ENCODE measurements around the gene UTS2B. TPM values are rescaled to one million over a fixed set of nuclear protein-coding genes. Genes with fewer than 3 reads are reported as not detected.
A peak's percentile ranks its signal among the peaks of the same experiment; 100 is the strongest.

UTS2B gene
- total and polyA plus RNA-seq, 2 of the 13 experiments (the other 11 are each of a cell fraction or from before 2014, with no cell fraction given), result 0.03 to 0.46 TPM

DNA sequence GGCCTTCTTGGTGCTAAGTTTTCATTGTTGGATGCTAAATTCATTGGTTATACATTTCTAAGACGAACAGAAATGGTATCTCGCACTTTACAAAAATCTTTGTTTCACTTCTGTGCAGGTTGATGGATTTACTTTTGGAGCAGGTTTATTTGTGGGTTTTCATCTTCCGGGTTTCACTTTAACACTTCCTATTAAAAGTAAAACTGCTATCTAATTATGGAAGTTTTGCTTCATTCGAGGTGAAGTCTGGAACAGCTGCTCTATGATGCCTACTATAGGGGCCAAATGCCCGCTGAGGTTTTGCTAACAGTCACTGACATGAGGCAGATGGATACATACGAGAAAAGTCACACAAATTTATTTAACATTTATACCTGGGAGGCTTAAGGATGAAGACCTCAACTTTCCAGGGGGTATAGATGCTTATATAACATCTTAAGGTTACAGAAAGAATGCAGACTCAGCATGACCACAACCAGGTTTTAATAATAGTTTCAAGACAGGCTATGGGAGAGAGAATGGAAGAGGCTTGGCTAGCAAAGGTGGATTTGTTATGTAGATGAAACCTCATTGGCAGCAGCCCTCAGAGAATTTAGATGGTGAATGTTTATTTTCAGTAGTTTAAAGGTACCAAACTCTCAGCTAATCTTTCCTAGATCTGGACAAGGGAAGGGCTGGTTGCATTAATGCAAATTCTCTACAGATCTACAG, 77.1 kb downstream of the UTS2B start:
- Histone ChIP-seq H3K27ac (ENCODE audit: extremely low read length, insufficient read depth, low read length) (no peak overlapping the region), H3K4me1 (ENCODE audit: insufficient read depth, low read length) (no peaks in the 10 kb centered on the region), H3K9me3 (ENCODE audit: low read length) (no peaks in the 10 kb centered on the region), H3K4me2 (ENCODE audit: low read depth, low read length) (no peak overlapping the region), H3K4me3 (replicated peaks in 1 of 3; ENCODE audit: insufficient read depth in 1 of 3, low read depth in 2 of 3, low read length in 3 of 3) (no peak overlapping the region), H2AFZ (ENCODE audit: low read length) (no peak overlapping the region), H3K36me3 (replicated peaks in 1 of 2; ENCODE audit: control insufficient read depth in 1 of 2, insufficient read depth in 2 of 2, low read length in 2 of 2) (no peaks in the 10 kb centered on the region), H3K9ac (ENCODE audit: insufficient read depth, low read depth, low read length) (no peak overlapping the region), H3K27me3 (ENCODE audit: control insufficient read depth in 1 of 2, insufficient read depth in 2 of 2, low read length in 2 of 2) (no peaks in the 10 kb centered on the region; a peak in 1 of 5 replicates), H4K20me1 (ENCODE audit: insufficient read depth, low read length) (no peaks in the 10 kb centered on the region), H3K79me2 (ENCODE audit: insufficient read depth, low read length) (no peaks in the 10 kb centered on the region)
- ATAC-seq (no peak), FAIRE-seq (no peak), DNase-seq (ENCODE audit: low spot score) (no peak)
- TF ChIP-seq ZNF512B (CRISPR knock-in tag; IDR thresholded peaks at IDR 0.05; ENCODE audit: borderline replicate concordance) (no peak), MAFF (IDR thresholded peaks at IDR 0.05; ENCODE audit: low read depth, low read length) (0 out of 2 replicates have a peak, but pooled peaks have one; percentile 16), ATM (IDR thresholded peaks at IDR 0.05; ENCODE audit: borderline replicate concordance) (no peak), RXRB (CRISPR knock-in tag; IDR thresholded peaks at IDR 0.05; ENCODE audit: borderline replicate concordance) (no peak), MAFK (conservative IDR thresholded peaks at IDR 0.05 in 1 of 2, IDR thresholded peaks at IDR 0.05 in 1 of 2; ENCODE audit: low read length in 2 of 2) (peak in 1 of 2 experiments; percentile 58; a peak in 2 of 4 replicates)
- WGBS (ENCODE audit: low lambda C conversion rate), result 47% methylated on average over 6 of the region's 6 CpGs
- BruUV-seq (replicated peaks), result no TSS peak
- in situ Hi-C loops (cut with HindIII; ENCODE audit: extremely low pct_ligation_motif_present, low pct_unique_long_range_greater_than_20kb) (no loop called here), intact Hi-C loops (cut with micrococcal nuclease; ENCODE audit: unreplicated experiment) (no loop called here)
- POLR2A ChIA-PET, result no interaction called here
- CTCF ChIA-PET (ENCODE audit: low intra/inter-chr PET ratio, low total read pairs), result no interaction called here
